ENCODE data around the gene UBE2D2.

GRCh38 chr5:139651043-139651834 is 90.1 kb downstream of the UBE2D2 start:
- TF ChIP-seq, protein P1, sequence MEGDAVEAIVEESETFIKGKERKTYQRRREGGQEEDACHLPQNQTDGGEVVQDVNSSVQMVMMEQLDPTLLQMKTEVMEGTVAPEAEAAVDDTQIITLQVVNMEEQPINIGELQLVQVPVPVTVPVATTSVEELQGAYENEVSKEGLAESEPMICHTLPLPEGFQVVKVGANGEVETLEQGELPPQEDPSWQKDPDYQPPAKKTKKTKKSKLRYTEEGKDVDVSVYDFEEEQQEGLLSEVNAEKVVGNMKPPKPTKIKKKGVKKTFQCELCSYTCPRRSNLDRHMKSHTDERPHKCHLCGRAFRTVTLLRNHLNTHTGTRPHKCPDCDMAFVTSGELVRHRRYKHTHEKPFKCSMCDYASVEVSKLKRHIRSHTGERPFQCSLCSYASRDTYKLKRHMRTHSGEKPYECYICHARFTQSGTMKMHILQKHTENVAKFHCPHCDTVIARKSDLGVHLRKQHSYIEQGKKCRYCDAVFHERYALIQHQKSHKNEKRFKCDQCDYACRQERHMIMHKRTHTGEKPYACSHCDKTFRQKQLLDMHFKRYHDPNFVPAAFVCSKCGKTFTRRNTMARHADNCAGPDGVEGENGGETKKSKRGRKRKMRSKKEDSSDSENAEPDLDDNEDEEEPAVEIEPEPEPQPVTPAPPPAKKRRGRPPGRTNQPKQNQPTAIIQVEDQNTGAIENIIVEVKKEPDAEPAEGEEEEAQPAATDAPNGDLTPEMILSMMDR (IDR thresholded peaks at IDR 0.05): no peak
- TF ChIP-seq POLR2A (IDR thresholded peaks at IDR 0.05) (peak in 1 of 2 donors; percentile 27), EP300 (IDR thresholded peaks at IDR 0.05) (no peak), POLR2AphosphoS5 (IDR thresholded peaks at IDR 0.05) (peak; percentile 48 to 75 (median 61))
